Measurements from ENCODE around the gene SPECC1L.

Gene SPECC1L

GRCh38 chr22:24455039-24455438 is 184.4 kb downstream of the SPECC1L start:
- no peak for DNase-seq

GRCh38 chr22:24455751-24456426 is 185.3 kb downstream of the SPECC1L start:
- no peak for DNase-seq

- DNase-seq: no peak
Observed at GRCh38 chr22:24457894-24458420, 187.3 kb downstream of the SPECC1L start.

- no peak for DNase-seq
Observed at GRCh38 chr22:24459911-24460310, 189.3 kb downstream of the SPECC1L start.

- no peak for DNase-seq
Observed at GRCh38 chr22:24460418-24461089, 189.9 kb downstream of the SPECC1L start.

- no peak for DNase-seq
Observed at GRCh38 chr22:24463071-24463760, 192.6 kb downstream of the SPECC1L start.

- DNase-seq: no peak
Observed at GRCh38 chr22:24465566-24465965, 194.9 kb downstream of the SPECC1L start.

- DNase-seq: no peak
Observed at GRCh38 chr22:24465975-24466374, 195.3 kb downstream of the SPECC1L start.

- no peak for DNase-seq
Observed at GRCh38 chr22:24466716-24467328, 196.2 kb downstream of the SPECC1L start.

GRCh38 chr22:24467340-24467739 is 196.7 kb downstream of the SPECC1L start:
- DNase-seq: no peak

Data from activated naive CD4-positive, alpha-beta T cell treated with anti-CD3 and anti-CD28 coated beads, Interleukin-2, amount 50 U/mL, for 16 hours (primary cell).